ENCODE data around the gene SLC22A4. TPM values are rescaled to one million over a fixed set of nuclear protein-coding genes. Genes with fewer than 3 reads are reported as not detected.

SLC22A4 gene
- total RNA-seq, 1 donor from 2014 or later, result 2.1 TPM

GRCh38 chr5:132383261-132383660, 89.1 kb downstream of the SLC22A4 start:
- H3K36me3 Mint-ChIP-seq (ENCODE audit: low read depth), result no peaks in the 10 kb centered on the region
- no peaks in the 10 kb centered on the region for H3K9me3 Mint-ChIP-seq
- DNase-seq, result no peak
- intact Hi-C loops (cut with micrococcal nuclease), result no loop called here
- no peak overlapping the region for H3K4me3 Mint-ChIP-seq
- H3K27ac Mint-ChIP-seq, result no peak overlapping the region
- H3K27me3 Mint-ChIP-seq, result no peaks in the 10 kb centered on the region
- H3K4me1 Mint-ChIP-seq, result peaks cover 25% of the 10 kb centered on the region

DNA sequence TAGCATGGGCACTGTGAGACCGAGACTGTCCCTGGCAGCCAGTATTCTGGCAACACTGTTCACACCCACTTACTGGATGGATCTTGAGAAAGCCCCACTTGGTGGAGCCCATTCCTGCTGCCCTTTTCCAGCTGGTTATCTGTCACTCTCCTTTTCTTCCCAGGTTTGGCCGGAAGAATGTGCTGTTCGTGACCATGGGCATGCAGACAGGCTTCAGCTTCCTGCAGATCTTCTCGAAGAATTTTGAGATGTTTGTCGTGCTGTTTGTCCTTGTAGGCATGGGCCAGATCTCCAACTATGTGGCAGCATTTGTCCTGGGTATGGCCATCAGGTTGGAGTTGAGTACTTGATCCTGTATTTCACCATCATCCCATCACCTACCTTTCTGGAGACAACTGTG, 89.8 kb downstream of the SLC22A4 start:
- no peaks in the 10 kb centered on the region for H3K27me3 Mint-ChIP-seq
- H3K27ac Mint-ChIP-seq, result no peak overlapping the region
- intact Hi-C loops (cut with micrococcal nuclease), result no loop called here
- peaks cover 2% of the 10 kb centered on the region for H3K36me3 Mint-ChIP-seq (ENCODE audit: low read depth)
- H3K4me3 Mint-ChIP-seq, result no peak overlapping the region
- no peaks in the 10 kb centered on the region for H3K9me3 Mint-ChIP-seq
- DNase-seq, result no peak
- peaks cover 30% of the 10 kb centered on the region for H3K4me1 Mint-ChIP-seq

DNA sequence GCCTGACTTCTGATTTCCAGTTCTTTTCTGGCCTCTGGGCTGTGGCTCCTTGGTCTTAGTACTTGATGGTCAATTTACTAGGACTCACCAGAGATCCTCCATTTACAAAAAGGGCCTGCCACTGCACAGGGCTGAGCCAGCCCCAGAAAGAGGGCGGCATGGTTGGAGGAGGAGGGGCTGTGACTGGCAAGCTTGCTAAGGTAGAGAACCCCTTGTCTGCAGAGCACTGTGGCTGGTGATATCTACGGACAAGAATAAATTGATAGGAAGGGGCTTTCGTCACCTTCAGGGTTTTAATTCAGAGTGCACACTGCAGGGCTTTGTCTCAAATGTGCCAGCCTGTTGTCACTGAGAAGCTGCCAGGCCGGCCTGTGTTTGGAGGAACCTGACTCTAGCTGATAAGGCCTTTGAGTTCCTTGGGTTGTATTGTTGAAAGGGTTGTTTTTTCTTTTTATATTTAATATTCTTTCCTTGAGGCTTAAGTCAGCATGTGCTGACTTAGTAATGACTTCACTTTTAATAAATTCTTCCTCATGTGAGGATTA, 90.4 kb downstream of the SLC22A4 start:
- Mint-ChIP-seq H3K4me1 (peaks cover 36% of the 10 kb centered on the region), H3K27ac (no peak overlapping the region), H3K36me3 (ENCODE audit: low read depth) (peaks cover 3% of the 10 kb centered on the region), H3K27me3 (no peaks in the 10 kb centered on the region), H3K9me3 (no peaks in the 10 kb centered on the region), H3K4me3 (no peak overlapping the region)
- intact Hi-C loops (cut with micrococcal nuclease), result loop anchor here (1.0 to 5.0 kb wide), 4 partner anchors 147 to 499 kb away; partner anchors contain the start of gene KIF3A
- DNase-seq, result no peak

- peaks cover 45% of the 10 kb centered on the region for H3K4me1 Mint-ChIP-seq
- H3K36me3 Mint-ChIP-seq (ENCODE audit: low read depth), result peaks cover 3% of the 10 kb centered on the region
- peak; percentile 90 for DNase-seq
- H3K4me3 Mint-ChIP-seq, result no peak overlapping the region
- intact Hi-C loops (cut with micrococcal nuclease), result loop anchor here (1.0 to 5.0 kb wide), 8 partner anchors 26 to 498 kb away; partner anchors contain the start of gene KIF3A
- H3K27ac Mint-ChIP-seq, result peak overlapping the region; percentile 57
- no peaks in the 10 kb centered on the region for H3K9me3 Mint-ChIP-seq
- H3K27me3 Mint-ChIP-seq, result no peaks in the 10 kb centered on the region
Observed at GRCh38 chr5:132385326-132386105, 91.3 kb downstream of the SLC22A4 start.

DNA sequence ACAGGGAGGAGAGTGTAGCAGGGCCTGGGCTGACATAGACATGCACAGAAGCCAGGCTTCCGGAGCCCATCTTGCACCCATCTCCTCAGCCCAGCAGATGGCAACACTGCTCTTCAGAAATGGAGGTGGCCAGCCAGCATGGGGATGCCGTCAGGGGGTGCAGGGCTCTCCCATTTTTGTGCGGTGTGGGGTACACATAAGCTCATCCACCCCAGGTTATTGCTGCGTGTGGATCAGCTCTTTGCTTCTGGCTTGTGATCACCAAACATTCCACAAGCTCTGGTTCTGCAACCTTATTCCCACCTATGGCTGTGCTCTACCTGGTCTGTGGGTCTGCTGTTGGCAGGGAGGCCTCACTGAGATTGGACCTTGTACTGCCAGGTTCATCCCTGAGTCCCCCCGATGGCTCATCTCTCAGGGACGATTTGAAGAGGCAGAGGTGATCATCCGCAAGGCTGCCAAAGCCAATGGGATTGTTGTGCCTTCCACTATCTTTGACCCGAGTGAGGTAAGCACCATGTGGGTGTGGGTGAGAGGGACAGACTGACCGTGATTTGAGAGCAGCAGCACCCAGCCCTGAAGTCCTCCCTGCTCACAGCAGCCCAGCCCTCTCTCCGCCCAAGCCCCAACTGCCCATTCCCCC, 92.6 kb downstream of the SLC22A4 start:
- no peak overlapping the region for H3K4me3 Mint-ChIP-seq
- peak; percentile 93 for DNase-seq
- no peaks in the 10 kb centered on the region for H3K9me3 Mint-ChIP-seq
- peaks cover 51% of the 10 kb centered on the region for H3K4me1 Mint-ChIP-seq
- H3K27ac Mint-ChIP-seq, result no peak overlapping the region
- intact Hi-C loops (cut with micrococcal nuclease), result loop anchor here (1.0 to 5.0 kb wide), 7 partner anchors 25 to 434 kb away; partner anchors contain the start of gene KIF3A
- H3K36me3 Mint-ChIP-seq (ENCODE audit: low read depth), result peaks cover 3% of the 10 kb centered on the region
- no peaks in the 10 kb centered on the region for H3K27me3 Mint-ChIP-seq

DNA sequence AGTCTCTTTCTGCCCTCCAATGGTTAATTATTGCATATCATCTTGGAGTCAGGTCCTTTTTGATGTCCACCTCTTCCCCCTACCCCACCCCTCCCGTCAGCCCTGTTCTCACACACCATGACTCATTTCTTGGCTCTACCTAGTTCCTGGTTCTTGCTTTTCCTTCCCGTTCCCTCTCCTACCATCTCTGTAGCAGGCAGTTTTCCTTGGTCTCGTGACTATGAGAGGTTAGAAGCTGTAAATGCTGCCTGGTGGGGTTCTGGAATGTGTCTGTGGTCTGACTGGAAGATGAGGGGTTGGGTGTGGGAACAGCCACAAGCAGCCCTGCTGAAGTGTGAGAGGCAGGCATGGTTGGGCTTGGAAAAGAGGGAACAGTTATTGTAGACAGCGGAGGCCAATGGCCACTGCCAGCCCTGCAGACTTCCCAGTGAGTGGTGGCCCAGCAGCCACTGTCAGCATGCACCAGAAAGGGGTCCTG, 93.5 kb downstream of the SLC22A4 start:
- no peak overlapping the region for H3K4me3 Mint-ChIP-seq
- H3K36me3 Mint-ChIP-seq (ENCODE audit: low read depth), result peaks cover 3% of the 10 kb centered on the region

DNA sequence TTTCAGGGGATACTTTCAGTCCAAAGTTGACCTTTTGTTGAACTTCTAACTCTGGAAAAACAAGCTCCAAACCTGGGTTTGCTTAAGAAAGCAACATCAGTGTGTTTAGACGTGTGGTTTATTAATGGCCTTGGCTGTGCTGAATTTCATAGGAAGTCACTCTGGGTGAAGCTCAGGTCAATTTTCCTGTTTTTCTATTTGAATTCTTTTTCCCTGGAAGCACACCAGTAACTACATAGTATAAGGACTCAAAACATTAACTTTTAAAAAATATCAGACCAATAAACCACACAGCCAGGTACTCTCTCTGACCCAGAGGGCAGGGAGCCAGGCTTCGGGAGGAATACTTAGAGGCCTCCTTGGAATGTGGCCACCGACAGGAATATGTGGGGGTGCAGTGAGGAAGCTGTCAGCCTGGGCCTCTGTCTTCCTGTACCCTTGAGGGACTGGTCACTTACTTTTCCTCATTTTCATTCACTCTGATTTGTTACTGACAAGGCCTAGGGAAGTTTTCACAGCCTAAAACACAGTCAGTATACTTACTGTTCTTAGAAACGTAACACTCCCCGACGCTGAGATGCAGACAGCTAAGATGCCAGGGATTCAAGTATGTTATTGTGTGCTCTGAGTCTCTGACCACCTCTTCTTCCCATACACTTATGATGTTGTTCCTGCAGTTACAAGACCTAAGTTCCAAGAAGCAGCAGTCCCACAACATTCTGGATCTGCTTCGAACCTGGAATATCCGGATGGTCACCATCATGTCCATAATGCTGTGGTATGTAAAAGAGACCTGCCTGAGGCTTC, 94.3 kb downstream of the SLC22A4 start:
- no peaks in the 10 kb centered on the region for H3K27me3 Mint-ChIP-seq
- peaks cover 3% of the 10 kb centered on the region for H3K36me3 Mint-ChIP-seq (ENCODE audit: low read depth)
- no peak for DNase-seq
- peaks cover 62% of the 10 kb centered on the region for H3K4me1 Mint-ChIP-seq
- no peak overlapping the region for H3K27ac Mint-ChIP-seq
- intact Hi-C loops (cut with micrococcal nuclease), result loop anchor here (5.0 kb wide), 3 partner anchors 151 to 349 kb away; partner anchors contain the start of gene KIF3A
- no peaks in the 10 kb centered on the region for H3K9me3 Mint-ChIP-seq
- no peak overlapping the region for H3K4me3 Mint-ChIP-seq

More for the DNA sequence above, 93.5 kb downstream of the SLC22A4 start:
- intact Hi-C loops (cut with micrococcal nuclease), result loop anchor here (5.0 kb wide), 3 partner anchors 150 to 350 kb away; partner anchors contain the start of gene KIF3A
- Mint-ChIP-seq H3K27me3 (no peaks in the 10 kb centered on the region), H3K4me1 (peaks cover 57% of the 10 kb centered on the region), H3K9me3 (no peaks in the 10 kb centered on the region), H3K27ac (peak overlapping the region; percentile 52)
- no peak for DNase-seq

- intact Hi-C loops (cut with micrococcal nuclease), result loop anchor here (5.0 kb wide), 3 partner anchors 152 to 348 kb away; partner anchors contain the start of gene KIF3A
- H3K36me3 Mint-ChIP-seq (ENCODE audit: low read depth), result peaks cover 6% of the 10 kb centered on the region
- no peak overlapping the region for H3K27ac Mint-ChIP-seq
- DNase-seq, result no peak
- H3K4me1 Mint-ChIP-seq, result peaks cover 64% of the 10 kb centered on the region
- H3K4me3 Mint-ChIP-seq, result no peak overlapping the region
- no peaks in the 10 kb centered on the region for H3K27me3 Mint-ChIP-seq
- H3K9me3 Mint-ChIP-seq, result no peaks in the 10 kb centered on the region
Observed at GRCh38 chr5:132389051-132389331, 94.8 kb downstream of the SLC22A4 start.

GRCh38 chr5:132389585-132390286, 95.5 kb downstream of the SLC22A4 start:
- Mint-ChIP-seq H3K9me3 (no peaks in the 10 kb centered on the region), H3K27me3 (no peaks in the 10 kb centered on the region), H3K36me3 (ENCODE audit: low read depth) (peaks cover 10% of the 10 kb centered on the region), H3K4me1 (peaks cover 67% of the 10 kb centered on the region), H3K27ac (peak overlapping the region; percentile 18), H3K4me3 (no peak overlapping the region)
- DNase-seq, result peak; percentile 75
- intact Hi-C loops (cut with micrococcal nuclease), result loop anchor here (5.0 kb wide), 3 partner anchors 152 to 348 kb away; partner anchors contain the start of gene KIF3A

DNA sequence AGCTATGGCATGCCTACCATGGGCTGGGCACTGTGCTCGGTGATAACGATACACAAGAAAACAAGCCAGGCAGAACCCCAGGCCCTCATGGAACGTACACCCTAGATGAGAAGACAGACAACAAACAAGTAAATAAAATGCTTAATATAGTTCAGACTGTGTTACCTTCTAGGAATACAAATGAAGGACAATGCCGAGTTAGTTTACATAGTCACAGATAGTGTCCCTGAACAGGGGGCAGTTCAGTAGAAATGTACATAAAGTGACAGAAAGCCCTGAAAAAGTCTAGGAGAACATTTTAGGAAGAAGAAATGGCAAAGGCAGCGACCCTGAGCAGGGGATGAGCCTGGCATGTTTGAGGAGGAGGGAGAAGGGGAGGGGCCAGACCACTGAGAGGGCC, 97.1 kb downstream of the SLC22A4 start:
- Mint-ChIP-seq H3K4me3 (no peak overlapping the region), H3K9me3 (no peaks in the 10 kb centered on the region), H3K4me1 (peaks cover 66% of the 10 kb centered on the region), H3K27ac (peak overlapping the region; percentile 26), H3K36me3 (ENCODE audit: low read depth) (peaks cover 17% of the 10 kb centered on the region), H3K27me3 (no peaks in the 10 kb centered on the region)
- intact Hi-C loops (cut with micrococcal nuclease), result no loop called here
- DNase-seq, result no peak

GRCh38 chr5:132391870-132392269, 97.7 kb downstream of the SLC22A4 start:
- Mint-ChIP-seq H3K27ac (no peak overlapping the region), H3K36me3 (ENCODE audit: low read depth) (peaks cover 17% of the 10 kb centered on the region), H3K9me3 (no peaks in the 10 kb centered on the region), H3K27me3 (no peaks in the 10 kb centered on the region), H3K4me1 (peaks cover 66% of the 10 kb centered on the region), H3K4me3 (no peak overlapping the region)
- intact Hi-C loops (cut with micrococcal nuclease), result no loop called here
- DNase-seq, result no peak

DNA sequence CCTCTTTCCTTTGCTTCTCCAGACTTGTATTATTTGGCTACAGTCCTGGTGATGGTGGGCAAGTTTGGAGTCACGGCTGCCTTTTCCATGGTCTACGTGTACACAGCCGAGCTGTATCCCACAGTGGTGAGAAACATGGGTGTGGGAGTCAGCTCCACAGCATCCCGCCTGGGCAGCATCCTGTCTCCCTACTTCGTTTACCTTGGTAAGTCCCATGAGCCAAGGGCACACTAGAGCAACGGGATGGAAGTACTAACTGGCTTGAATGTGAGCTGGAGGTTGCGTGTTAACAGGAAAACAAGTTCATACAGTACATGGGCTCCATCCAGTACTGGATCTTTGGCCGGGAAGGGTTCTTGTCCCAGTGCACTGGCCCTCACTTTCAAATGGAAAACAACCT, 98.2 kb downstream of the SLC22A4 start:
- intact Hi-C loops (cut with micrococcal nuclease), result no loop called here
- DNase-seq, result no peak
- Mint-ChIP-seq H3K27me3 (no peaks in the 10 kb centered on the region), H3K4me3 (no peak overlapping the region), H3K4me1 (peaks cover 67% of the 10 kb centered on the region), H3K27ac (no peak overlapping the region), H3K9me3 (no peaks in the 10 kb centered on the region), H3K36me3 (ENCODE audit: low read depth) (peaks cover 17% of the 10 kb centered on the region)
